Upper lobe of left lung (tissue), 6 donors: Measurements from ENCODE around the gene UGT1A8. TPM values are rescaled to one million over a fixed set of nuclear protein-coding genes. Genes with fewer than 3 reads are reported as not detected.
"Not testable (repeated sequence)": the region's sequence is repeated elsewhere in the genome, so short reads cannot be mapped to it uniquely, and the experiment has no call there.

ENCODE experiments used
- ATAC-seq, 2 donors: fragments of 200-7000 bp; cut with Tn5 transposase; one replicate each; pipeline ENCODE4 v1.9.1; 2022; ENCODE audit warnings: mild to moderate bottlenecking in 2 of 2, moderate library complexity in 2 of 2; ENCODE audit not compliant: low FRiP score in 2 of 2
- DNase-seq, 2 donors: peaks; one replicate each; pipeline ENCODE4 v3.0.0-alpha.2; 2019 to 2020
- H3K27ac ChIP-seq, 4 donors: fragments of 200-600 bp; sonication (generic); one replicate each; pipeline ENCODE4 v1.5.1; 2016 to 2019
- H3K27me3 ChIP-seq, 4 donors: fragments of 200-600 bp; sonication (generic); one replicate each; pipeline ENCODE4 v1.5.1; 2017 to 2019
- H3K36me3 ChIP-seq, 4 donors: fragments of 200-600 bp; sonication (generic); one replicate each; pipeline ENCODE4 v1.5.1; 2016 to 2019
- H3K4me1 ChIP-seq, 4 donors: fragments of 200-600 bp; sonication (generic); one replicate each; pipeline ENCODE4 v1.5.1; 2018 to 2019
- H3K4me3 ChIP-seq, 4 donors: fragments of 200-600 bp; sonication (generic); one replicate each; pipeline ENCODE4 v1.5.1; 2017 to 2019; ENCODE audit warnings: mild to moderate bottlenecking in 2 of 4, moderate library complexity in 1 of 4
- H3K9me3 ChIP-seq, 4 donors: fragments of 200-600 bp; sonication (generic); one replicate each; pipeline ENCODE4 v1.5.1; 2018 to 2019
- EP300 ChIP-seq, 4 donors: sonication (generic); formaldehyde crosslinking; IDR thresholded peaks; one replicate each; pipeline ENCODE4 v1.5.1; 2017; ENCODE audit warnings: antibody characterized with exemption in 4 of 4, control low read depth in 2 of 4
- POLR2A ChIP-seq, 4 donors: fragments of 450-650 bp; IDR thresholded peaks; one replicate each; pipeline ENCODE4 v1.5.1; 2016 to 2017; ENCODE audit warnings: antibody characterized with exemption in 4 of 4, mild to moderate bottlenecking in 2 of 4
- POLR2AphosphoS5 ChIP-seq, 2 donors: sonication (generic); formaldehyde crosslinking; IDR thresholded peaks; one replicate each; pipeline ENCODE4 v1.5.1; 2017; ENCODE audit warnings: antibody characterized with exemption in 2 of 2
- WGBS, 2 donors: methylation state at CpG; one replicate each; pipeline ENCODE4 v1.1.5; 2017 to 2018; 5-methylcytosine and 5-hydroxymethylcytosine counted together
- total RNA-seq, 6 donors: library from RNA; depleted of rRNA in 4 of 6; stranded (reverse); fragments of >200 nt in 4 of 6; gene quantifications; one replicate each; pipeline versions ENCODE4 v1.1.0 to v1.2.1, GENCODE V29; 2016 to 2021
- TF ChIP-seq, protein P1 (sequence below), 6 experiments: fragments of 450-650 bp in 4 of 6; fragments of 200-600 bp in 2 of 6; sonication (generic) in 2 of 6; IDR thresholded peaks; one replicate each; pipeline ENCODE4 v1.5.1; 2016 to 2019; ENCODE audit warnings: antibody characterized with exemption in 6 of 6
- donor health status: DM: no; HTN: no; CAD: no; lungs with moderate emphysema.
- donor health status: DM: no; HTN: yes; CAD: no; lungs with severe emphysema.

Gene UGT1A8
- total RNA-seq, 6 donors from 2014 or later: not detected

GRCh38 chr2:233728723-233729301 lies 111.4 kb downstream of the UGT1A8 start, which contains the start of gene UGT1A3:
Gene UGT1A3 (plus strand): TSS chr2:233729042. CDS start chr2:233729127, 85 bp downstream.
- TF ChIP-seq POLR2A (IDR thresholded peaks at IDR 0.05) (no peak), POLR2AphosphoS5 (IDR thresholded peaks at IDR 0.05) (no peak), EP300 (IDR thresholded peaks at IDR 0.05) (no peak)
- DNase-seq (no peak), ATAC-seq (no peak)
- no peak within 1 kb of the TSS for H3K4me3 ChIP-seq
- H3K9me3 ChIP-seq: no peaks in the 10 kb centered on the region
- no peak within 1 kb of the TSS for H3K27ac ChIP-seq
- no peaks in the 10 kb centered on the region for H3K27me3 ChIP-seq
- WGBS, 2 donors: 65 to 84% methylated on average over 5 to 8 of the region's 8 CpGs
- no peaks in the 10 kb centered on the region for H3K4me1 ChIP-seq
- H3K36me3 ChIP-seq: no peaks in the 10 kb centered on the region

DNA sequence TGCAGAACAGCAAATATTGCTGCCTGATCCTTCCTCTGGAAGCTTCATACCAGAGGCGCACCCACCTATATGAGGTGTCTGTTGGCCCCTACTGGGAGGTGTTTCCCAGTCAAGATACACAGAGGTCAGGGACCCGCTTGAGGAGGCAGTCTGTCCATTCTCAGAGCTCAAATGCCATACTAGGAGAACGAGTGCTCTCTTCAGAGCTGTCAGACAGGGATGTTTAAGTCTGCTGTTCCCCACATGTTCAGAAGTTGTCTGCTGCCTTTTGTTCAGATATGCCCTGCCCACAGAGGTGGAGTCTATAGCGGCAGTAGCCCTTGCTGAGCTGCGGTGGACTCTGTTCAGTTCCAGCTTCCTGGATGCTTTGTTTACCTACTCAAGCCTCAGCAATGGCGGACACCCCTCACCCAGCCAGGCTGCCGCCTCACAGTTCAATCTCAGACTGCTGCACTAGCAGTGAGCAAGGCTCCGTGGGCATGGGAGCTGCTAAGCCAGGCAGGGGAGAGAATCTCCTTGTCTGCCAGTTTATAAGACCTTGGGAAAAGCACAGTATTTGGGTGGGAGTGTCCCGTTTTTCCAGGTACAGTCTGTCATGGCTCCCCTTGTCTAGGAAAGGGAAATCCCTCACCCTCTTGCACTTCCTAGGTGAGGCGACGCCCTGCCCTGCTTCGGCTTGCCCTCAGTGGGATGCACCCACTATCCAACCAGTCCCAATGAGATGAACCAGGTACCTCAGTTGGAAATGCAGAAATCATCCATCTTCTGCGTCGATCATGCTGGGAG lies 119.6 kb downstream of the UGT1A8 start:
- H3K36me3 ChIP-seq, H3K9me3 ChIP-seq, DNase-seq, H3K27me3 ChIP-seq, H3K4me1 ChIP-seq, H3K27ac ChIP-seq, H3K4me3 ChIP-seq, ATAC-seq: not testable (repeated sequence)
- 81 to 87% methylated on average over 11 to 14 of the region's 14 CpGs for WGBS, 2 donors

- Histone ChIP-seq H3K4me3 (no peak overlapping the region), H3K4me1 (no peaks in the 10 kb centered on the region), H3K27ac (no peak overlapping the region), H3K27me3 (no peaks in the 10 kb centered on the region), H3K9me3 (no peaks in the 10 kb centered on the region), H3K36me3 (no peaks in the 10 kb centered on the region)
- TF ChIP-seq POLR2AphosphoS5 (IDR thresholded peaks at IDR 0.05) (no peak), EP300 (IDR thresholded peaks at IDR 0.05) (no peak), POLR2A (IDR thresholded peaks at IDR 0.05) (no peak)
- TF ChIP-seq, protein P1, sequence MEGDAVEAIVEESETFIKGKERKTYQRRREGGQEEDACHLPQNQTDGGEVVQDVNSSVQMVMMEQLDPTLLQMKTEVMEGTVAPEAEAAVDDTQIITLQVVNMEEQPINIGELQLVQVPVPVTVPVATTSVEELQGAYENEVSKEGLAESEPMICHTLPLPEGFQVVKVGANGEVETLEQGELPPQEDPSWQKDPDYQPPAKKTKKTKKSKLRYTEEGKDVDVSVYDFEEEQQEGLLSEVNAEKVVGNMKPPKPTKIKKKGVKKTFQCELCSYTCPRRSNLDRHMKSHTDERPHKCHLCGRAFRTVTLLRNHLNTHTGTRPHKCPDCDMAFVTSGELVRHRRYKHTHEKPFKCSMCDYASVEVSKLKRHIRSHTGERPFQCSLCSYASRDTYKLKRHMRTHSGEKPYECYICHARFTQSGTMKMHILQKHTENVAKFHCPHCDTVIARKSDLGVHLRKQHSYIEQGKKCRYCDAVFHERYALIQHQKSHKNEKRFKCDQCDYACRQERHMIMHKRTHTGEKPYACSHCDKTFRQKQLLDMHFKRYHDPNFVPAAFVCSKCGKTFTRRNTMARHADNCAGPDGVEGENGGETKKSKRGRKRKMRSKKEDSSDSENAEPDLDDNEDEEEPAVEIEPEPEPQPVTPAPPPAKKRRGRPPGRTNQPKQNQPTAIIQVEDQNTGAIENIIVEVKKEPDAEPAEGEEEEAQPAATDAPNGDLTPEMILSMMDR (IDR thresholded peaks at IDR 0.05): no peak
- DNase-seq: no peak
- no peak for ATAC-seq
- WGBS, 2 donors: 65 to 71% methylated on average over 2 of the region's 2 CpGs
Observed at GRCh38 chr2:233740870-233741269, 123.4 kb downstream of the UGT1A8 start.

DNA sequence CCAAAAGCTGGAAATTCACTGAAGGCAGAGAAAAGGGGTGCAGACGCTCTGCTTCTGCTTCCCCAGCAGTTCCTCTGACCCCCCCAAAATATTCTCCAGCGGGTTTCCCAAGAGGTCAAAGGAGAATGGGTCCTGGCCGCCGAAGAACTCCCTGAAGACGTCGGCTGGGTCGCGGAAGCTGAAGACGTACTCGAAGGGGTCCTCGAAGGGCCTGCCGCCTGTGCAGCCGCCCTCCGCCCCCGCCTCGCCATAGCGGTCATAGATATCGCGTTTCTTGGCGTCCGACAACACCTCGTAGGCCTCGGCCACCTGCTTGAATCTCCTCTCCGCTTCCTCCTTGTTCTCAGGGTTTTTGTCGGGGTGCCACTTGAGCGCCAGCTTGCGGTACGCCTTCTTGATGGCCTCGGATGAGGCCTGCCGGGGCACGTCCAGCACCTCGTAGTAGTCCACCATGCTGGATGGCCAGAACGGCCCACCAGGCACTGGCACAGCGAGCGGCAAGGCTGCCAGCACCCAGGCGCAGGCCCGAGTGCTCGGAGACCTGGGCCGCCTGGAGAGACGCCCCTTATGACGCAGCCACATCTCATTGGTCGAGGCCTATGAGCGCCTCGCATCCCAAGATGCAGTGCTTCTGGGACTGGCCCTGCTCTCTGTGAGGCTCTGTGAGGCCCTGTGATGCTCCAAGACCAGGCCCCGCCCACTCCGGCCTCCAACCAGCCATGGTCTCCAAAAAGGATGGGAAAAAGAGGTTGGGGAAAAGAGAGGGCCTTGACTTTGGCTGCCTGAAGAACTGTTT lies 126.2 kb downstream of the UGT1A8 start:
- H3K4me1 ChIP-seq: no peaks in the 10 kb centered on the region
- H3K36me3 ChIP-seq: no peaks in the 10 kb centered on the region
- no peak for ATAC-seq
- no peaks in the 10 kb centered on the region for H3K27me3 ChIP-seq
- no peak overlapping the region for H3K27ac ChIP-seq
- WGBS, 2 donors: 87 to 96% methylated on average over 30 to 46 of the region's 46 CpGs
- no peaks in the 10 kb centered on the region for H3K9me3 ChIP-seq
- H3K4me3 ChIP-seq: no peak overlapping the region
- no peak for TF ChIP-seq POLR2A (IDR thresholded peaks at IDR 0.05)
- no peak for TF ChIP-seq POLR2AphosphoS5 (IDR thresholded peaks at IDR 0.05)
- TF ChIP-seq, protein P1 (IDR thresholded peaks at IDR 0.05): no peak
- TF ChIP-seq EP300 (IDR thresholded peaks at IDR 0.05): no peak
- DNase-seq: peak in 1 of 2 donors; percentile 79

- H3K36me3 ChIP-seq: no peaks in the 10 kb centered on the region
- H3K9me3 ChIP-seq: no peaks in the 10 kb centered on the region
- 77 to 78% methylated on average over 5 of the region's 5 CpGs for WGBS, 2 donors
- no peak for TF ChIP-seq POLR2AphosphoS5 (IDR thresholded peaks at IDR 0.05)
- no peak for TF ChIP-seq POLR2A (IDR thresholded peaks at IDR 0.05)
- no peak for TF ChIP-seq EP300 (IDR thresholded peaks at IDR 0.05)
- TF ChIP-seq, protein P1 (IDR thresholded peaks at IDR 0.05): no peak
- H3K4me1 ChIP-seq: no peaks in the 10 kb centered on the region
- no peak overlapping the region for H3K27ac ChIP-seq
- H3K27me3 ChIP-seq: no peaks in the 10 kb centered on the region
- ATAC-seq: no peak
- H3K4me3 ChIP-seq: no peak overlapping the region
- no peak for DNase-seq
Observed at GRCh38 chr2:233745073-233745755, 127.8 kb downstream of the UGT1A8 start.

- DNase-seq, H3K4me1 ChIP-seq, H3K27ac ChIP-seq, H3K4me3 ChIP-seq, H3K27me3 ChIP-seq, H3K9me3 ChIP-seq, H3K36me3 ChIP-seq, ATAC-seq: not testable (repeated sequence)
- 70 to 93% methylated on average over 2 of the region's 2 CpGs for WGBS, 2 donors
Observed at GRCh38 chr2:233745838-233746237, 128.4 kb downstream of the UGT1A8 start.
